H1 (cell line): Measurements from ENCODE around the gene EMX1. TPM values are rescaled to one million over a fixed set of nuclear protein-coding genes. Genes with fewer than 3 reads are reported as not detected.

Source experiments
- BCL11A ChIP-seq, 2 experiments: IDR thresholded peaks; one replicate each; pipeline ENCODE4 v1.6.1; 2011; ENCODE audit warnings: low read depth in 2 of 2, low read length in 2 of 2, mild to moderate bottlenecking in 2 of 2
- CTCF ChIP-seq, 3 experiments: IDR thresholded peaks; 1 replicate in 2 of 3; 2 replicates in 1 of 3; pipeline versions ENCODE4 v1.5.1 to v1.6.1; 2011; ENCODE audit warnings: low read length in 3 of 3, mild to moderate bottlenecking in 3 of 3, inconsistent platforms in 2 of 3, low read depth in 1 of 3, moderate library complexity in 1 of 3; ENCODE audit not compliant: insufficient read depth in 1 of 3; ENCODE audit errors: control extremely low read depth in 1 of 3
- JUND ChIP-seq: IDR thresholded peaks from 2 replicates; pipeline ENCODE4 v1.6.1; 2011; ENCODE audit warnings: mild to moderate bottlenecking, improper control_type of control experiment, low read length
- YY1 ChIP-seq: IDR thresholded peaks from 2 replicates; pipeline ENCODE4 v1.6.1; 2011; ENCODE audit warnings: low read depth, mild to moderate bottlenecking, low read length
- ZNF274 ChIP-seq: IDR thresholded peaks from 2 replicates; pipeline ENCODE4 v1.7.0; 2012; ENCODE audit warnings: low read length, borderline replicate concordance; ENCODE audit errors: extremely low read depth
- polyA plus RNA-seq, 7 experiments: library from polyadenylated mRNA; depleted of rRNA in 3 of 7; stranded (reverse) in 5 of 7; unstranded in 2 of 7; fragments of >200 nt in 5 of 7; fragments of 200-250 nt in 2 of 7; gene quantifications; 1 replicate in 5 of 7; 2 replicates in 1 of 7; 4 replicates in 1 of 7; pipeline versions ENCODE4 v1.2.1 to v1.2.3, GENCODE V29; 2011 to 2013; ENCODE audit warnings: missing spikeins in 2 of 7, mixed read lengths in 2 of 7
- total RNA-seq: library from RNA; stranded (reverse); fragmentation: NEBNext Ultra II Directional; extraction: Animal tissue kit (Norgen Biotek cat#: 25700); gene quantifications from 2 replicates; pipeline ENCODE4 v1.2.1, GENCODE V29; 2021

EMX1 gene
- total and polyA plus RNA-seq, 2 of the 8 experiments (the other 6 are each of a cell fraction or from before 2014, with no cell fraction given): 2.4 to 4.9 TPM

GRCh38 chr2:72915907-72916742 lies 1.2 kb upstream of the EMX1 start (continued):
- no peak for TF ChIP-seq BCL11A (IDR thresholded peaks at IDR 0.05; ENCODE audit: low read depth in 2 of 2, low read length in 2 of 2)
- no peak for TF ChIP-seq JUND
- TF ChIP-seq ZNF274: no peak
- TF ChIP-seq CTCF (IDR thresholded peaks at IDR 0.05; ENCODE audit: control extremely low read depth in 1 of 3, insufficient read depth in 1 of 3, low read depth in 1 of 3, low read length in 3 of 3): no peak
- TF ChIP-seq YY1: no peak; the same call in 1 of the 2 replicates
